ENCODE results near the gene SLC24A3.

Gene SLC24A3

DNA sequence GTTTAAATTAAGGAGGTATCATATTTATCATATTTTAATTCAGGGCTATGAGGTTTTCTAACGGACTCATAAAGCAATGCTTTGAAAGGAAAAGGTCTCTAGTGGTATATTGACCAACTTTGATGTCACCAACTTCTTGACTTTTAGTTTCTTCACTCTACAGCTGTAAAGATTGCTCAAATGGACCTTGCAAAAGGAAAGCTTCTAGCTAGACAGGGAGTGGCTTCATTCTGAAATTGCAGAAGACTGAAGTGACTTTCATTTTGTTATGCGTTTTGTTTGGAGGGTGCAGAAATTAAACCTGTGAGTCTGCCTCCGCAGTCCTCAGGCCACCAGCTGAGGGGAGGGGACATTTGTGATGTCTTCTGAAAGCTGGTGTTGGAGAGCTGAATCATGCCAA, 95.7 kb downstream of the SLC24A3 start:
- no peak for DNase-seq

DNA sequence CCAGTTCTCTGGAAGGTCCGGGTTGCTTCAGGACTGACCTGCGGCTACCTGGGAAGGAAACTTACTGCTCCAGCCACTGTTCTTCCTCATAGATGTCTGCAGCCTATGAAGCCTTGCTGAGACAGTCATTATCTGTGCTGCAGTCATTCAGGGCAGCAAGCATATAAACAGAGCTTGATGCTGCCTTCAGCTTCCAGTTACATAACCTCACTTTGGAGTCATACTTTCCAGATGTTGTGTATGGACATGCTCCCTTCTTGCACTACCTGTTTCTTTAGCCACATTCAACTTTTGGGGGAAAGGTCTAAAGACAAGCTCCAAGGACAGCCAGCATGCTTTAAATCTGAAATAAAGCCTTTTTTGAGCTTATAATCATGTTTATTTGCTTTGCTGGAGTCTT, 98.1 kb downstream of the SLC24A3 start:
- DNase-seq: no peak

DNA sequence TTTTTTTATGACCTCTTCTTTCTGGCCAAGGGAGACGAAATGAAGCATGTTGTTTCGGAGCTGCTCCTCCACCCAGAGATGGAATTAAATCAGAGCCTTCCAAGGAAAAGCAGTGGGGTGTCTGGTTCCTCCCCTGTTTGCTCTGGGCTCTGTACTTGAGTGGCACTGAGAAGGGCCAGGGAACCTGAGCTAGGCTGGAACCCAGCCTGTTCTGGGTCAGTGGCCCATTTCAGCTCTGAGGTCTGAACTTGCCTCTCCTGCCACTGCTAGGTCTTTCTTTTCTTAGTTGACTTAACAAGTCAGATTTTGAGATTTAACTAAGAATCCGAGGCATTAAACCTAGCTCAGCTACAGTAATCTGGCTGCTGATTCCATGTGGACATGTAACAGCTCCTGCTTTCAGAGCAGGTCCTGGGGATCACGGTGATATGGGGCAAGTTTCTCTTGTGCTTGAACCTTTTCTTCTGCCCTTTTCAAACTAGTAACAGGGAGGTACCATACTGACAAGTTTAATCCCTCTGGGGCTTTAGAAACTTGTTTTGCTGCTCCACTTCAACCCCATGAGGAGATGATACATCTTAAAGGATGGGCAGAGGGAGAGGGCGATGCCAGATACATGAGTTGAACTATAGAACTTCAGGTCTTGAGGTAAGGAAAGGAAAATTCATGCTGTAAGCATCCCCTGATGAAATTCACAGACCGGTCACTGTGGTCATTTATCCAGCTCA, 101.1 kb downstream of the SLC24A3 start:
- DNase-seq: no peak

DNA sequence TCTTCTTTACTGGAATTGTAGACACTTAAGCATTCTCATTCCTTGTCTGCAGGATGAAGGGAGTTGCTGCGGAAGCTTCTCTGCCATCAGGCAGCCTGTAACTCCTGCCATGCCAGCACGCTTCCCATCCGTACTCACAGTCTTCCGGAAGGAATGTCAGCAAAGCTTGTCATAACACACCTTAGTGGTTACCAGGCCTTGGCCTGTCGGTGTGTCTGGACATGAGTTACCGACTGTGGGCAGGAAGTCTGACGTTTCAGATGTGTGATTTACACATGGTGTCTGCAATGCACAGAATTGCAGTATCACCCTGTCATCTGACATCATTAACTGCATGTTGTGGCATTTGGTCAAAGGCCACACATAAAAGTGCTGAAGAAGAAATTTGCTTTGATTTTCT, 102.2 kb downstream of the SLC24A3 start:
- no peak for DNase-seq

DNA sequence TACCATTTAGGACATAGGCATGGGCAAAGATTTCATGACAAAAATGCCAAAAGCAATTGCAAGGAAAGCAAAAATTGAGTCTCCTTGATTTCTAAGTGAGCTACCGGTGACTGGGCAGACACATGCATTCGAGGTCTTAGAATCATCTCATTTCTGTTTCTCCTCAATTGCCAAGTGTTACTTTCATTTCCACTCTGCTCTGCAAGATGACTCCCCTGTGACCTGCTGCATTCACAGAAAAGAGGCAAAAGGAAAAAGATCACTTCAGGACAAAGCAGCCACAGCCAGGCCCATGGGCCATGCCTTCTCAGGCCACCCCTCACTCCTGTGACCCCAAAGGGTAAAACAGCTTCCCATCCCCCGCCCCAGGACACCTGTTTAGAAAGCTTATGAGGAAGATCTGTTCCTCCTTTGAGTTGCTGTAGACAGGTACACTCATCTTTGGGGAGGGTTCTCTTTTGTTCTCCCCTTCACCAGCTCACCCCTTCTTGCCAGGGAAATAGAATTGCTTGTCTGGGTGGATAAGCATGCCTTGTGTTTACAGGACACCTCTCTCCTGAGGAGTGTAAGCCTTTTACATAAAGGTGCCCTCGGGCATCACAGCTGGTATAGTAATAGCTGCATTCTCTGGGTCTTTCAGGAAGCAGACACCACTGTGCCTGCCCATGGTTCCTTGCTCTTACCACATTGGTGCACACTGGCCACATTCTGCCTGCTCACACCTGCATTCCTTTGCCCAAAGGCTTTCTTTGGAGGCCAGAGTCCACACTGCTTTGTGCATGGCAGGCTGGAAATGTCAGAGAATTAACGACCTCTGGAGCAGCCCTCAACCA, 105.0 kb downstream of the SLC24A3 start:
- DNase-seq: no peak

DNA sequence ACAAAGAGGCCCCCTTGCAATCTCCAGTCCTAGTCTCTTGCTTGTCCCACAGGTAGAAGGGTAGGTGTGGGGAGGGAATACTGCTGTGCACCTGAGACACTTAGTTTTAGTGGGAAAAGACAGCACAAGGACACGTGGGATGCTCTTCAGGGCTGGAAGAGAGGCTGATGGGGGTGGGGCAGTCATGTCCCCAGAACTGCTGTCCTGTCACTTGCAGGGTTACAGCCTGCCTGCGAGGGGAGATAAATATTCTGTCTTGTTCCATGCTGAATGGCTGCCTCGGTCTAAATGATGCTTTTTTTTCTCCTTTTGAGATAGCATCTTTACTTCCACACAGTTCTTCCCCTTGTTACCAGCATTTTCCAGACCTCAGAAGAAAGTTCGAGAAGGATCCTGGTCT, 106.2 kb downstream of the SLC24A3 start:
- DNase-seq: no peak

DNA sequence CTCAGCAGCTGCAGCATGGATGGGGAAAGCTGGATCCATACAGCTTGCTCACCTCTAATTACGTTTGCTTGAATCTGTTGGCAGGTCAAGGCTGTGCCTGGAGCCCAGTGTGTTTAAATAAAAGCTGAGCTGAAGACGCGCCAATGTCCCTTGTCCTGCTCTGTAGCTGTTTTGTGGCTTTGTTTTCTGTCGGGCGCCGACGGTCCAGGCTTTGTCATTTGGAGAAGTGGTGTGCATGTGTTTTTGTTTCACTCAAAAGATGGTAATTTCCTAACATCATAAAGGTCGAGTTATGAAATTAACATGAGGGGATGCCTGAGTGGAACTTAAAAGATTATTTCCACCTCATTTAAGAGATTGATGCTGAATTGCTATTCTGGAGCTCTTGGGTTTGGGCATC, 107.6 kb downstream of the SLC24A3 start:
- DNase-seq: no peak

DNA sequence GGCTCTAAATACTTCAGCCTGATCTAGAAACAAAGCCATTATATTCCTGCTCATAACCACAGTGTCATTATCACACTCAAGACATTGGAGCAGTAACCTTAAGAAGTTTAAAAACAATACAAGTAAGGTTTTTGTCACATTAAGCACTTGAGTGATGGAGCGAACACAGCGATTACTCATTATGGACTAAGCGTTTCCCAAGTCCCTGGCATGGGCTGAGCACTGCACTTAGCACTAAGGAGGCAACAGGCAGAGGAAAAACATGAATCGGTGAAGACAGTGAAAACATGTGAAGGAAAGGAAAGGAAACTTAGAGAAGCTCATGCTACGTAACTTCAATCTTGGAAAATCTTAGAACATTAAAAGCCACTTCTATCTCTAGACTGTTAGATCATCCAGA, 108.7 kb downstream of the SLC24A3 start:
- DNase-seq: no peak

DNA sequence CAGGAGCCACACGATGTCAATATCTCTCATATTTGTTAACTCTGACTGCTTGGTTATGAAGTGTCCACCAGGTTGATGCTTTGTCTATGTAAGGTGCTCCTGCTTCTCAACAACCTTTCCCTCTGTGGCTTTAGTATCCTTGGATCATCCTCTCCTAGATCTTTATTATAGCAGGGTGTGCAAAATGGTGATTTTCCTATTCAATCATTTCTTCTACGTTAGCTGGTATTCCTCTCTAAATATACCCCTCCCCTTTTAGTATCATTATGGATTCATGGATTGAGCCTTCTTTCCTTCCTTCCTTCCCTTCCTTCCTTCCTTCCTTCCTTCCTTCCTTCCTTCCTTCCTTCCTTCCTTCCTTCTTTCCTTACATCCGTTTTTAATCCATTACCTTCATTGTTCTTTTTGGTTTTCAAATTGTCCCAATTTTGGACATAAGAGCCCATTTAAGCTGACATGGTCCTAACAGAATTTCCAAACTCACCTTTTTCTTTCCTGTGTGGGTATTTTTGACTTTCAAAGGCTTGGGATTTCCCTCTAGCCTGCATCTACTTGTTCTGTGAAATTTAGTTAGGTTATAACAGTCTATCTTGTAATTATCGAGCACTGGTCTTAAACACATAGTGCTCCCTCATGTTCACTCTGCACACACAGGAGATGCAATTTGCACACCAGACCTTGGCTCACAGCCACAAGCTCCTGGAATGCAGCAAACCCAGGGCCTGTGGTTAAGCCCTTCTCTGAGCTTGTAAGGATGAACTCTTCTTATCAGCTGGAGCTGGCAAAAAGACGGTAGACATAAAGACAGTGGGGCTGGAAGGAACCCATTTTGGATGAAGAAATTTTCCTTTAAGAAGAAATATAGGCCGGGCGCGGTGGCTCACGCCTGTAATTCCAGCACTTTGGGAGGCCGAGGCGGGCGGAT, 109.9 kb downstream of the SLC24A3 start:
- no peak for DNase-seq

DNA sequence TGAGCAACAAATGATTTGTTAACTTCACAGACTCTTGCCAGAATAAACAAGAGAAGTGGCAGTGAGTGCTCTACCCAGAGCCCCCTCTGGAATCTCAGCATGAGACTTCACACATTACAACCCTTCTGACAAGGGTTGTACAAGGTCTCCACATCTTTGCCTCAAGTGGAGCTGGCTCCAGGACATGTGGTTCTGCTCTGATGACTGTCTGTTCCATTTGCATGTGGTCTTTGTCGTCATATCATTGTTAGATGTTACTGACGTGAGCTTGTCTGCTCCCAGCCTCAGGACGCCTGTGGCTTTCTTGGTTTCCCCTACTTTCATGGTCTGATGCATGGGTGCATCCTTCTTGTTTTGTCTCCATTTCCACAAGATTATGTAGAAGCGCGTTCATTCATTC, 115.0 kb downstream of the SLC24A3 start:
- DNase-seq: no peak

DNA sequence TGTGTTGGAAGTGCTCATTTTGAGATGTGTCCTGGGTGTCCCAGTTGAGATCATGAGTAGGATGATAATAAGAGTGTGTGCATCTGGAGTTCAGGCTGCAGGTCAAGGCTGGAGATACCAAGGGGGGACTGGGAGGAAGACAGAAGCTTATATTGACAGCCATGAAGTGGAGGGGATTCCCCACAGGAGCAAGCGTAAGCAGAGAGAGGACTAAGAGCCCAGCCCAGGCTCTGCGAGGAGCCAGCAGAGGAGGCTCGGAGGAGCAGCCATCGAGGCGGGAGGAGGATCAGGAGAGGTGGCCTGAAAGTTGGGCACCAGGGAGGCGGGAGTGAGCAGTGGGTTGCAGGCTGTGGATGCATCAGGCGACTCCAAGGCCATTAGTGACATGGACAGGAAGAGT, 116.2 kb downstream of the SLC24A3 start:
- DNase-seq: no peak

DNA sequence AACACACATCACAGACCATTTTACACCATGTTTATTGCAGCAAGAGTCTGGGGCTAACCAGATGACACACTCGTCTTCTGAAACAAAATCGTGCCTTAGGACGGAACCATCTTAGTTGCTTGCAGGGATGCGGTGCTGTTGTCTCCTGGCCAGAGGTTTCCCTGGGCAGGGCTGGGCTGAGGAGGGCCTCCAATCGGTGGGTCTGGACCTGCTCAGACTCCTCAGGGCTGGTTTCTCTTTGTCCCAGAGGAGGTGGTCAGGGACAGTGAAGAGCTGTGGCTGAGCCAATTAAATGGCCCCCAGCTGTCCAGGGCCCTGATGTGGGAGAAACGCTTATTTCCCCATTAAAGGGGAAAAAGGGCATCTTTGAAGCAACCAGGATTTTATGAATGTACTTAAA, 117.6 kb downstream of the SLC24A3 start:
- no peak for DNase-seq

DNA sequence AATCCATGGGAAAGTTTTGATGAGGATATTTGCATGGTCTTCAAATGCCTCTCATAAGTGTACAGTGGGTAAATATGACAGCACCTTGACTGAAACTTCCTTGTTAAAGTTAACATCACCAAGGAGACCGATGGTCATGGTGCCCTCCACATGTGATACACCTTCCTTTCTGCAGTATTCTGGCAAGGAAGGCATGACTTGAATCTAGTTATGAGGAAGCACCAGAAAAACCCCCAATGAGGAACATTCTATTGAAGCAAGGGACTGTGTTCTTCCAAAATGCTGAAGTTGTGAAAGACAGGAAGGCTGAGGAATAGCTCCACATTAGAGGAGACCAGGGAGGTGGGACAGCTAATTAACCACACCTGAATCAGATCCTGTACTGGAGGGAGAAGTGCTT, 118.3 kb downstream of the SLC24A3 start:
- no peak for DNase-seq

DNA sequence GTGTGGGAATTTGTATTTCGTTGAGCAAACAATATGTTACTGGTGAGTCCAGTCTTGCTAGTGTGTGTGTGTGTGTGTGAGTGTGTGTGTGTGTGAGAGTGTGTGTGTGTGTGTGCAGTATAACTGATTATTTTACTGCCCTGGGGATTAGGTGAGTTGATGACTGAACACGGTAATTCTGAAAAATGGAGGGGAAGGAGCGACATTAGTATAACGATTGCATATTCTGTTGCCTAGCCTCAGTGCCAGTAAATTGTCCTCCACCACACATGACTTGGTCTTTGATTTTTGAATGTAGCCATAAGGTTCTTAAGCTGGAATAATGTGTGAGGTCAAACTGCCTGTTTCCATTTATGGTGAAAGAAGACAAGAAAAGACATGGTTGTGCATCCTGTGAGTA, 121.1 kb downstream of the SLC24A3 start:
- no peak for DNase-seq

DNA sequence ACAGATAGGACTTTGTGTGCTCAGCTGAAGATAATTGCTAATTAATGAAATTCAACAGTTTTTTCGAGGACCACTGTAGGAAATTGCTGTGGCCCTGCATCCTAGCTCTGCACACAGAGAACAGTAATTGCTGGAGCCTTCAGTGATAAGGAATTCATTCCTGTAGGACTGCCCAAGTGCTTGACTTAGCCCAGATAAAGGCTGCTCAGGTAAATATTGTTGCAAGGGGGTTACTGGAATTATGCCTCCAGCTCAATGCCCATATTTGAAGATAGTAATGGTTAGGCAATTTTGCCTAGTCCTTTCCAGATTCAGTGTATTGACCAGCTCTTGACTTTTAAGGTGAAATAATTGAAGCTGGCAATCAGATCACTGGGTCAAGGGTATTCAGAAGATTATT, 122.9 kb downstream of the SLC24A3 start:
- no peak for DNase-seq

DNA sequence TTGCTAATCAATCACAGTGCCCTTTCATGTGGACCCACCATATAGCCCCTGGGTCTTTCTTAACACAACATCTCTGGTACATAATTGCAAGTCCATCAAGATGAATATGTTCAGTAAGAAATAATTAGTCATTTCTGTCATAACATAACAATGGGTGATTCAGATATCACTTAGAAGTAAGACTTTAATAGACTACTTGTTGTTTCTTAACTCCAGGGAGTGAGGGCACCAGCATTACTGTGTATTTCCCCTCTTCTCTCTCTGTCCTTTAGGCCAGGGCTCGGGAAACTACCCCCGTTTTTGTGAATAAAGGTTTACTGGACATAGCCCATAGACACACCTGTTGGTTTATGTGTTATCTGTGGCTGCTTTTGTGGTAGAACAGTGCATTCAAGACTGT, 123.5 kb downstream of the SLC24A3 start:
- DNase-seq: no peak

DNA sequence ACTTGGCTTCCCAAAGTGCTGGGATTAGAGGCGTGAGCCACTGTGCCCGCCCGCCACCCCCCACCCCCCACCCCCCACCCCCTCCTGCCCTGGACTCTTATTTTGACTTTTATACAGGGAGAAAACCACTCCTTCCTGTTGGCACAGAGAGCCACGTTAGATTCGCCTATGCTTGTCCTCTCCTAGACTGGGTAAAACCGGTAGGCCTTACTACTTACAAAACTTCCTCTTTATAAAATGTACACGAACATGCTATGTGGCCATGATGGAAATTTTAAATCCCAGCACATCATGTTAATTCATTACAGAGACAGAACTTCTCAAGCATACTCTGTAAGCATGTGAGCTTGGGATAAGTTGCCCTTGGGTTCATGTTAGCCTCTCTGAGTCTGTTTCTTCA, 124.2 kb downstream of the SLC24A3 start:
- DNase-seq: no peak

DNA sequence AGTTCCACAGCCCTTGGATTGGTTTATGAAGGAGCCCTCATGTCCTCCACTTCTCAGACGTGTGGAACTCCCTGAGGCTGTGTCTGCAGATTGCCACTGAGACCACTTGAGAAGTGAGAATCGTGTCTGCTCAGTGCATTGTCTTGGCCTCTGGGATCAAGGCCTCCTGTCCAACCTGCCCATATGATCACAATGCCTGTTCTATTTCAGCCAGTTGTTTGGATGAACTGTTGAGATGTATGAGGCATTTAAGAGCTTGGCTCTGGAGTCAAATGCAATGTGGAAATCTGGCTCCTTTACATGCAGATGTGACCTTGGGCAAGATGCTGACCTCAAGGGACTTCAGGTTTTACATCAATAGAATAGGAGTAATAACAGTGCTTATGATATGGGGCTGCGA, 125.9 kb downstream of the SLC24A3 start:
- no peak for DNase-seq

DNA sequence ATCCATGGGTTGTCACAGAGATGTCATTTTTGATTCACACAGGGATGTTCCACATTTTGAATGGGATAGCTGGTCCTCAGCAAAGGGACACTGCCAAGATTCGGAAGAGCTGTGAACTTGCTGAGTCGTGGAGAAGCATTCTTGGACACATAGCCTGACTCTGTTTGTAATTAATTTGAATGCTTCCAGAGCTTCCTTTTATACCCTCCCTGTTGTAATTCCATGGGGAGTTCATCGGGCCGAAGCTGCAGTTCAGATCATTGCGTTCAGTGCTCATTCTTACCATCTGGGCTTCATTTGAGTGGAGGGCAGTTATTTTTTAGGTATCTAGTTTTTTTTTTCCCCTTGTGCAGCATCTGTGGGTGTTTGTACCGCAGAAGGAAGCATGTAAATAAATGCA, 126.5 kb downstream of the SLC24A3 start:
- DNase-seq: no peak

DNA sequence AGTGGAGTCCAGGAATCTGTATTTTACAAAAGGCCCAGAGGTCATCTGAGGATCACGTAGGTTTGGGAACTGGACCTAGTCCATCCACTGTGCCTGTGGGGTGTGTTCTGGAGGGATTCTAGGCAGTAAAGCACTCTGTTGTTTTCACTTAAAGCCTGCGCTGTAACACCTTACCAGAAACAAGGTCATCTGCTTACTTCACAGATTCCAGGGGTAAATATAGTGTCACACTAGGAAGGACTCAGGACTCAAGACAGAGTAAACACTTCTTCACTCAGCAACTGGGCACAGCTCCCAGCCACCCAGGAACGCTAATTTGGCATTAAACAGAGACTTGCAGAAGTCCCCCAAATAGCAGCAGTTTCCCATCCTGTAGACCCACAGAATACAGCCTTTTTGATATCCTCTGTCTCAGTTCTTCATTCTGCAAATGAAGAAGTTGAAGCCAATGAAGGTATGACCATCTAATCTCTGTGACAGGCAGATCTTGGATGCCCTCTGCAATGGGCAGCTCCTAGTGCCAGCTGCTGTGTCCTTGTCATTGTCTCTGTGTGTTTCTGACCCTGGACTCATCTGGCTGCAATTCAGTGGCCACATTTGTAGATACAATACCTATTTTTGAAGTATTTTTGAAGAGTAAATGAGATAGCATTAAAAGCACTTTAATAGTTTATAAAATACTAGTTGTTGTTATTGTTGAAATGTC, 129.1 kb downstream of the SLC24A3 start:
- peak in 1 of 2 experiments; percentile 24 for DNase-seq

DNA sequence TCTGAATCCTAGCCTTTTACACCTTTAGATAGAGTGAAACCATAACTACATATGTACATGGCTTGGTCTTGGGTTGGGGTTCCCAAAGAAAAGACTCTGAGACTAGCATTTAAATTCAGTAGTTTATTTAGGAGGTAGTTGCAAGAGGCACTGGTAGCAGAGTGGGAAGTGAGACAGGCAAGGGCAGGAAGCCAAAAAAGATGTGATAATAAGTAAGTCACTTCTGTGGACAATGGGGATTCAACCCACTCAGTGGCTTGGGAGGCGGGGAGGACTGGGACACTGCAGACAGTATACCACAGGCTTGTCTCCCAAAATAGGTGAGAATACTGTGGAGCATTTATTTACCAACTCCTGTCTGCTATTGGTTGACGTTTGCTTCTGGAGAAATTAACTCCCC, 131.9 kb downstream of the SLC24A3 start:
- no peak for DNase-seq

DNA sequence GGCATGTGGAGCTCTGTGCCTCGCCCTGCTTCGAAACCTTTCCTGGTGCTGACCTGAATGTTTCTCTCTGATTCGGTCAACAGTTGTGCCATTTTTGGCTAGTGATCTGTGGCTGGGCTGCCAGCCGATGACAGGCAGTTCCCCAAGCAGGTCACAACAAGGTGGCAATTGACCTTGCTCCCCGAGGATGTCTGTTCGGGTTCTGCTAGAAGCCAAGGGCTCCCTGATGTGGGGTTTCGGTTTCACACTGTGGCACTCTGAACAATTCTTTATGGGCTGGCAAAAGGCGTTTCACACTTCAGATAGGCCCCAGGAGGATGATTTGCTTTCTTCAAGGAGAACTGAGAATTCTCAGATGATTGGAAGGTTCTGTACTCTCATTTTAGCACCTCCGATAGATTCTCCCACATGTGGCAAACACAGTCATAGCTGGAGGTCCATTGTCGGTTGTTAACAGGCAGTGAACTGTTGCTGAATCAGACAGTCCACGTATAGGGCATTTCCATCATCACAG, 135.6 kb downstream of the SLC24A3 start:
- DNase-seq: no peak

DNA sequence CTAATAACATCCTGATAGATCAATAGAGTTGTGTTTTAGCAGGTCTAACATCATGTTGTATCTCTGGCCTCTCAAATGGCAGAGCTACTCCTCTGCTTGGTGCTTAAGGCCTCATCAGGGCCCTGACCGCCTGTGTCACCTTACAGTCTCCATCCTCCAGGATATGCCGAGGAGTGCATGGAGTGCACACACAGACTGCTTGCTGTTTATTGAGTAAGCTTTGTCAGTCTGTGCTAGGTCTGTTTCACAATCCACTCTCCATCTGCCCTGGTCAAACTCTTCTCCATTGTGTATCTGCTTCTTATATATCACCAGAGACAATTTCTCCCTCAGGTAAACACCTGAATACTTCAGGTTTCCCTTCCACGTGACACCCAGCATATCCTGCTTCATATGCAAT, 136.1 kb downstream of the SLC24A3 start:
- DNase-seq: no peak

Measured in NCI-H446 (cell line).